ENCODE results near the gene PPP1R7. TPM values are rescaled to one million over a fixed set of nuclear protein-coding genes. Genes with fewer than 3 reads are reported as not detected.

Gene PPP1R7
- total RNA-seq, 4 donors from 2014 or later: 69.1 to 87.2 (median 73.7) TPM

- intact Hi-C loops (cut with DNase I): loop anchor here (5.0 kb wide), 1 partner anchor 73 kb away; the partner anchor contains the start of gene PASK
Measured at GRCh38 chr2:241219856-241220356, 69.6 kb downstream of the PPP1R7 start.

DNA sequence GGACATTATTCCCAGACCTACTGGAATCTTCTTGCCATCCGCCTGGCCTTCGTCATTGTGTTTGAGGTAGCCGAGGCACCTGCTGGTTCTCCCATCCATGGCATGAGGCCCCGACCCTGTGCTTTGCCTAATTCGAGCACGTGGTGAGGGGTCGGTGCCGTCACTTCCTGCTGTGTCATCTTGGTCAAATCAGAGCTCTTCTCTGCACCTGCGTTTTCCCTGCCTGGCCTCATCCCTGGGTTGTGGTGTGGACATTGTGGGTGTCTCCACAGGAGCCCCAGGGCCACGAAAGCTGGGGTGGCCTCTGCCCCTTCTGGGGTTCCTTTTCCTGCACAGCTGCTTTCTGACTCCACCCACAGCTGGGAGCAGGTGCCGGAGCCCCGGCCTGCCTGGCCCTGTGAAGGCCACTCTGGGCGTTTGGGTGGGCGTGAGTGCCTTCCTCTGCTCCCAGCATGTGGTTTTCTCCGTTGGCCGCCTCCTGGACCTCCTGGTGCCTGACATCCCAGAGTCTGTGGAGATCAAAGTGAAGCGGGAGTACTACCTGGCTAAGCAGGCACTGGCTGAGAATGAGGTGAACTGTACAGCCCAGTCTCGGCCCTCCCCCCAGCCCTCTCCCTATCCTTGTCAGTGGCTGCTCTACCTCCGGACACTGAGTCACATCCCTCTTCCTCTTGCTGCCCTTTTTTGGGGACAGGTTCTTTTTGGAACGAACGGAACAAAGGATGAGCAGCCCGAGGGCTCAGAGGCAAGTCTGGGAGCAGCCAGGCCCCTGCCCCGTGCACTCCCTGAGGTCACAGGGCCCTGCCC lies 73.1 kb downstream of the PPP1R7 start:
- TF ChIP-seq CTCF (IDR thresholded peaks at IDR 0.05) (no peak), POLR2A (IDR thresholded peaks at IDR 0.05; ENCODE audit: low read depth) (no peak), EP300 (IDR thresholded peaks at IDR 0.05) (no peak), POLR2AphosphoS5 (IDR thresholded peaks at IDR 0.05) (no peak)
- peaks cover 15 to 30% (median 23%) of the 10 kb centered on the region in 4 donors for H3K4me1 ChIP-seq
- H3K36me3 ChIP-seq: peaks cover 18 to 34% (median 30%) of the 10 kb centered on the region in 4 donors
- no peak for DNase-seq (ENCODE audit: extremely low spot score)
- intact Hi-C loops (cut with DNase I): no loop called here
- no peak overlapping the region for H3K4me3 ChIP-seq
- 94% methylated on average over 7 of the region's 23 CpGs for WGBS
- no peaks in the 10 kb centered on the region for H3K9me3 ChIP-seq
- H3K27me3 ChIP-seq: no peaks in the 10 kb centered on the region
- peak overlapping the region in 1 of 4 donors; percentile 30 for H3K27ac ChIP-seq (replicated peaks in 1 of 4)

More at GRCh38 chr2:241219856-241220356, 69.6 kb downstream of the PPP1R7 start:
- no peaks in the 10 kb centered on the region for H3K27me3 ChIP-seq
- DNase-seq (ENCODE audit: extremely low spot score): no peak
- TF ChIP-seq POLR2AphosphoS5 (IDR thresholded peaks at IDR 0.05) (no peak), POLR2A (IDR thresholded peaks at IDR 0.05; ENCODE audit: low read depth) (no peak)
- peaks cover 16 to 44% (median 31%) of the 10 kb centered on the region in 4 donors for H3K4me1 ChIP-seq
- no peak overlapping the region for H3K27ac ChIP-seq (replicated peaks in 1 of 4)
- 92% methylated on average over 6 of the region's 6 CpGs for WGBS
- H3K9me3 ChIP-seq: no peaks in the 10 kb centered on the region
- no peaks in the 10 kb centered on the region for H3K36me3 ChIP-seq
- no peak overlapping the region for H3K4me3 ChIP-seq

DNA sequence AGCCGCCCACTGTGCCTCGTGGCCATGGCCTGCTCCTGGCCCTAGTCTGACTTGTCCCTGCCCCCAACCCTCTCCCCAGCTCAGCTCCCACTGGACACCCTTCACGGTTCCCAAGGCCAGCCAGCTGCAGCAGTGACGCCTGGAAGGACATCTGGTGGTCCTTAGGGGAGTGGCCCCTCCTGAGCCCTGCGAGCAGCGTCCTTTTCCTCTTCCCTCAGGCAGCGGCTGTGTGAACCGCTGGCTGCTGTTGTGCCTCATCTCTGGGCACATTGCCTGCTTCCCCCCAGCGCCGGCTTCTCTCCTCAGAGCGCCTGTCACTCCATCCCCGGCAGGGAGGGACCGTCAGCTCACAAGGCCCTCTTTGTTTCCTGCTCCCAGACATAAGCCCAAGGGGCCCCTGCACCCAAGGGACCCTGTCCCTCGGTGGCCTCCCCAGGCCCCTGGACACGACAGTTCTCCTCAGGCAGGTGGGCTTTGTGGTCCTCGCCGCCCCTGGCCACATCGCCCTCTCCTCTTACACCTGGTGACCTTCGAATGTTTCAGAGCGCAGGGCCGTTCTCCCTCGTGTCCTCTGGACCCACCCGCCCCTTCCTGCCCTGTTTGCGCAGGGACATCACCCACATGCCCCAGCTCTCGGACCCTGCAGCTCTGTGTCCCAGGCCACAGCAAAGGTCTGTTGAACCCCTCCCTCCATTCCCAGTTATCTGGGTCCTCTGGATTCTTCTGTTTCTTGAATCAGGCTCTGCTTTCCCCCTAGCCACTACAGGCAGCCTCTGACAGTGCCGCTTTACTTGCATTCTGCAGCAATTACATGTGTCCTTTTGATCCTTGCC lies 74.0 kb downstream of the PPP1R7 start:
- no peak for DNase-seq (ENCODE audit: extremely low spot score)
- Histone ChIP-seq H3K4me1 (peaks cover 12 to 22% (median 15%) of the 10 kb centered on the region in 4 donors), H3K27ac (replicated peaks in 1 of 4) (peak overlapping the region in 1 of 4 donors; percentile 30), H3K4me3 (no peak overlapping the region), H3K27me3 (no peaks in the 10 kb centered on the region), H3K36me3 (peaks cover 27 to 42% (median 38%) of the 10 kb centered on the region in 4 donors), H3K9me3 (no peaks in the 10 kb centered on the region)
- WGBS: 62% methylated on average over 17 of the region's 26 CpGs
- TF ChIP-seq POLR2AphosphoS5 (IDR thresholded peaks at IDR 0.05) (no peak), CTCF (IDR thresholded peaks at IDR 0.05) (no peak), EP300 (IDR thresholded peaks at IDR 0.05) (no peak), POLR2A (IDR thresholded peaks at IDR 0.05; ENCODE audit: low read depth) (no peak)
- intact Hi-C loops (cut with DNase I): no loop called here

DNA sequence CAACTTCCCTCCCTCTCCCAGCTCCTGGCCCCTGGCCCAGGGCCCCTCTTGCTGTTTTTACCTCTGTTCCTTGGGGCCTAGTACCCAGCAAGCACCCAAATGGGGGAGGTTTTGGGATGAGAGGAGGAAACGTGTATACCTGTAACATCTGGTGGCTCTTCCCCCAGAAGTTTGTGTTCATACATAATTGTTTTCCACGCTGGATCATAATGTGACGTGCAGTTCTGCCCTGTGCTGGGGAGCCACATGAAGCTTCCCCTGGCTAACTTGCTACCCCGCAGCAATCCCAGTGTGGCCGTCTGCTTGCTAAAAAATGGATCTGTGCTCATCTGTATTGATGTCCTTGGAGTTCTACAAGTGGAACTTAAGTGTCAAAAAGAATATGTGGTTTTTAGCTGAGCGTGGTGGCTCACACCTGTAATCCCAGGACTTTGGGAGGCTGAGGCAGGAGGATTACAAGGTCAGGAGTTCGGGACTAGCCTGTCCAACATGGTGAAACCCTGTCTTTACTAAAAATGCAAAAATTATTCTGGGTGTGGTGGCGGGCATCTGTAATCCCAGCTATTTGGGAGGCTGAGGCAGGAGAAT lies 74.7 kb downstream of the PPP1R7 start:
- H3K27me3 ChIP-seq: no peaks in the 10 kb centered on the region
- peaks cover 14 to 18% (median 15%) of the 10 kb centered on the region in 4 donors for H3K4me1 ChIP-seq
- intact Hi-C loops (cut with DNase I): no loop called here
- H3K9me3 ChIP-seq: no peaks in the 10 kb centered on the region
- 93% methylated on average over 6 of the region's 8 CpGs for WGBS
- peaks cover 34 to 49% (median 45%) of the 10 kb centered on the region in 4 donors for H3K36me3 ChIP-seq
- DNase-seq (ENCODE audit: extremely low spot score): no peak
- no peak for TF ChIP-seq EP300 (IDR thresholded peaks at IDR 0.05)
- no peak overlapping the region for H3K4me3 ChIP-seq
- no peak overlapping the region for H3K27ac ChIP-seq (replicated peaks in 1 of 4)

DNA sequence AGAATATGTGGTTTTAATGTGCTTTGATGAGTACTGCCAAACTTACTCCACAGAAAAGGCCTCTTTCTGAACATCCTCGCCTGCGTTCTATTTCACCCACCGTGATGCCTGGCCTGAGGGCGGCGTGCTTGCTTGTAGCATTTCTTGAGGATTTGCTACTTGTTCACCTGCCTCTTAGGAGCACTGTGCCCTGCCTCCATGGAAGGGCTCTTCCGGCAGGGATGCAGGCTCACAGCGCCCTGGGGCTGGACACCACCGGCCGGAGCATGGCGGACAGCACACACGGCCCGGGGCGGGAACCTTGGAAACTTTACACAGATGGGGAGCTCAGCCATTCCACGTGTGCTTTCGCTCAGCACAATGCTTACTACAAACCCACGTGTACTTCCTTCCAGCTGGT lies 75.3 kb downstream of the PPP1R7 start:
- DNase-seq (ENCODE audit: extremely low spot score): no peak
- H3K27ac ChIP-seq (replicated peaks in 1 of 4): no peak overlapping the region
- no peak overlapping the region for H3K4me3 ChIP-seq
- 92% methylated on average over 16 of the region's 16 CpGs for WGBS
- no peaks in the 10 kb centered on the region for H3K27me3 ChIP-seq
- H3K4me1 ChIP-seq: peaks cover 14 to 18% (median 15%) of the 10 kb centered on the region in 4 donors
- H3K9me3 ChIP-seq: no peaks in the 10 kb centered on the region
- TF ChIP-seq POLR2A (IDR thresholded peaks at IDR 0.05; ENCODE audit: low read depth): no peak
- TF ChIP-seq POLR2AphosphoS5 (IDR thresholded peaks at IDR 0.05): no peak
- no peak for TF ChIP-seq CTCF (IDR thresholded peaks at IDR 0.05)
- TF ChIP-seq EP300 (IDR thresholded peaks at IDR 0.05): no peak
- intact Hi-C loops (cut with DNase I): no loop called here
- peaks cover 40 to 55% (median 51%) of the 10 kb centered on the region in 4 donors for H3K36me3 ChIP-seq

All from esophagus muscularis mucosa (tissue), 4 donors.